ENCODE data around the gene RIMS4.

Gene RIMS4

DNA sequence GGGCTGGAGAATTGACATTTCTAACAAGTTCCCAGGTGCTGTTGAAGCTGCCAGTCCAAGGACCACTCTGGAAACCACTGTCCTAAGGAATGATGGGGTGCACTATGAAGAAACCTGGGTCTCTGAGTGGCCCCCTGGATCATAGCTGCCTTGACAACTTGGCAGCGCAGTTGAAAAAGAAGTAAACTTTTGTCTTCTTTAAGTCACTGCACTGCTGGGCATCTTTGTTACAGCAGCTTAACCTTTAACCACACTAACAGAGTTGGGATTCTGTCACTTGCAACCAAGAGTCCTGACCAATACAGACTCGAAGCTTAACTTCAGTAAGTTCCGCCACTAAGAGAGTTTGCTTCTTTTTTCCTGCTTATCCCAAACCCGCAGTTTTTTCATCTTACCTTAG, 73.2 kb downstream of the RIMS4 start:
- no peak for DNase-seq

DNA sequence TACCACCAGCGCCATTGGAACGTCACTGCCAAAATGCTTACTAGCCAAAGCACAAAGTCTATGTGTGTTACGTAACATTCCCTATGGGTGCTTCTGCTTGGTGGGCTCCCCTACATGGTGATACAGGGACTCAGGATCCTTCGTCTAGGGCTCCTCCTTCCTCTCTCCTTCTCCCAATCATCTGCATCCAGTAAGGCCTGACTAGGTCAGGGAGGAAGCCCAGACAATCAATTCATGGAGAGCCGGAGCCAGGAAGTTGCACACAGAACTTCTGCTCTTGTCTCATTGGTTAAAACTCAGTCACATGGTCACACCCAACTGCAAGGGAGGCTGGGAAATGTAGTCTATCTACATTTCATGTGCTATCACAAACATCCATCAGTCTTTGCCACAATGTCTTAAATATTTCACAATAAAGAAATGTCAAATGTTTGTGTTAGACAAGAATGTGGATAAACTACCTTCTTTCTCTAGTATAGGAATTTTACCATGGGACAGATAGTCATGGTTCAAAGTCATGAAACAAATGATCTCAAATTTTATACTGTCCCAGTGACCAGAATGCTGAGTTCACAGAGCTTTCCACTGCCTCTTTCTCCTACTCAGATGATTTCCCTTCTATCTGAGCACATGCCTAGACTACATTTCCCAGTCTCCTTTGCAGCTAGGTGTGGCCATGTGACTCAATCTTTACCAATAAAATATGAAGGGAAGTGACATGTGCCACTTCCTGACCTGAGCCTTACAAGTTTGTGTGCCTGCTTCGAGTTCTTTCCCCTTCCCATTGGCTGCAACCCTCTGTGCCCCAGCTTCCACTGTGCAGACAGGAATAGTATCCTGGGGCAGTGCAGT, 74.0 kb downstream of the RIMS4 start:
- peak; percentile 79 to 80 for DNase-seq

DNA sequence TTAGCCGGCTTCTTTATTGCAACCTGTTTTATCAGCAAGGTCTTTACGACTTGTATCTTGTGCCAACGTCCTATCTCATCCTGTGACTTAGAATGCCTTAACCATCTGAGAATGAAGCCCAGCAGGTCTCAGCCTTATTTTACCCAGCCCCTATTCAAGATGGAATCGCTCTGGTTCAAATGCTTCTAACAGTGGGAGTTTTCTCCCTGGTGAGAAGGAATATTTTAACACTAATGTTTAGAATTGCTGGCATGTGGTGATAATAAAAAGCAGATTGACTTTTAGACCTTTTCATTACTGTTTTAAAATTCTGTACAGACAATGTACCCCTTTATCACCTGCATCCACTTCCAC, 74.6 kb downstream of the RIMS4 start:
- DNase-seq: no peak

DNA sequence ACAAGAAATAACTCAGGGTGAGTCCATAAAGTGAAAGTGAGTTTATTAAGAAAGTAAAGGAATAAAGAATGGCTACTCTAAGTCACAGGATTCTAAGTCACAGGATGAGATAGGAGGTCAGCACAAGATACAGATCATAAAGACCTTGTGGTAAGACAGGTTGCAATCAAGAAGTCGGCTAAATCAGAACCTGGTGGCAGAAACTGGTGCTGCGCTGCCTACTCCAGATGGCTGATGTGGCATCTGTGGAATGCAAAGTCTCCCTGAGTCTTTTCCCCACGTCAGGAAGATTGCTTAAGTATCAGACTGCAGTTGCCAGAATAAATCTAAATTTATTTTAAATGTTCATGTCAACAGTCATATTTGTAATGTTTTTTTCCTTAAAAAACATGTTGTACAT, 75.4 kb downstream of the RIMS4 start:
- DNase-seq: no peak

DNA sequence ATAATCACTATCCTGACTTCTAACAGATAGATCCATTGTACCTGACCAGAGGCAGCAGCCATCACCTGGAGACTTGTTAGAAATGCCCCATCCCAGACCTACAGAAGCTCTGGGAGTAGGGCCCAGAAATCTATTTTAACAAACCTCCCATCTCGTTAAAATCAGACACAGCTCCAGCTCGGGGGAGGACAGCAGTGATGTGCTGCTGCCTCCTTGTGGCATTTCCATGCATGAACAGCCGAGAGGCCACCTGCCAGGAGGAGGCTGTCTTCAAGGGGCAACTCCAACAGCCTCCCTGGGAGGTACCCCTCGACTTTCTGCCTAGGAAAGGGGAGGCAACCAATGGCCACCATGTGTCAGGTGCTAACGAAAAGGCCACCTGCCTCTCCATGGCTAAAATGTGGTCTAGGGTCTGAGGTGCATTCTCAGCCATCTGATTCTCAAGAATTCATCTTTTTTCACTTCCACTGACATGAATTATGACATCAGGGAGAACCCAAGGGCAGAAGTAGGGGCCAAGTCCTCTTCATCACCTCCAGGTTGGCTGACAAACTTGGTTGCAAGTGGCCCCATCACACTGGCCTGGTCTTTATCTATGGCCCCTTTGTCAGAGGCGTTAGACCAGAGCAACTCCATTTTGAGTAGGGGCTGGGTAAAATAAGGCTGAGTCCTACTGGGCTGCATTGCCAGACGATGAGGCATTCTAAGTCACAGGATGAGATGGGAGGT, 76.8 kb downstream of the RIMS4 start:
- peak; percentile 42 to 65 for DNase-seq

DNA sequence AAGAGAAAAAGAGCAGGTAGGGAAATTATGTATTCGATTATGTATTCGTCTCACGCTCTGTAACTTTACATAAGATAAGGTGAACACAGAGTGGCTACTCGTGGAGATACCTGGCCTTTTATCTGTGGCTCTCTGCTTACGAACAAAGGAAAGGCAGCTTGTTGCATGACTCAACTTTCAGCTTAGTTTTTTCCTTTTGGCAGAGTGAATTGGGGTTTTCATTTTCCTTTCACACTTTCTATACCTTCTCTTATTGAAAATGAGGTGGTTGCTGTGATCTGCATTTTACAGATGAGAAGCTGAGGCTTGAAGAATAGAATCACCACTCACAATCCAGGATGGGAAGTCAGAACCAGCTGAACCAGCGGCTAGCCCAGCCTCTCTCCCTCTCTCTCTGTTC, 78.0 kb downstream of the RIMS4 start:
- DNase-seq: no peak

DNA sequence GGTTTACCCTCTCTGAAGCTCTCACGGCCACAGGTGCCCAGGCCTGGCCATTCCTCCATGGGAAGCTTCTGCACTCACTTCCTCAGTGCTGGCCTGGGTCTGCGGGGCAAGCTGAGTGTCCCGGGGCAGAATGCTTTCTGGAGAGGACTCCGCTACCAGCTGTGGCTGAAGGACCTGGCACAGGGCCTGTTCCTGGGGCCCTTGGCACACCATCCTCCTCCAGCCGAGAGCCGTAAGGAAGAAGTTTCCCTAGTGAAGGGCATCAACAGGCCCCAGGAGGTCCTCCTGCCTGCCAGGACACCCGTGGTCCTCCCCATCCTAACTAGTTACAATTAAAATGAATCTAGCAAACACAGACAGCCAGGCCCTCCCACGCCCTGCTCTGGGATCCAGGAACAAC, 78.7 kb downstream of the RIMS4 start:
- no peak for DNase-seq

DNA sequence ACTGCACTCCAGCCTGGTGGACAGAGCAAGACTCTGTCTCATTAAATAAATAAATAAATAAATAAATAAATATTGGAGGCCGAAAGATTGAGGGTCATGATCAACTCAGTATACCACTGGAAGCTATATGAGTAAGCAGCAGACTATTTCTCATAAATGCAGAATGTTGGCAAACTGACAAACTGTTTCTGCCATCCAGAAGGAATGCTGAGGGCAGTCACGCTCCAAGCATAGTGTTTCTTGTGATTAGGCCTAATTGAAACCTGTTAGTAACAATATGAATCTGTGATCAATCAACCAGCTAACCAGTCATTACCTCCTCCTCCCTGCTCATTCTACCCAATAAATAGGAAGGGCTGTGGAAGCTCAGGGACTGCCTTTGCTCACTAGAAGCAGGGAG, 79.9 kb downstream of the RIMS4 start:
- no peak for DNase-seq

DNA sequence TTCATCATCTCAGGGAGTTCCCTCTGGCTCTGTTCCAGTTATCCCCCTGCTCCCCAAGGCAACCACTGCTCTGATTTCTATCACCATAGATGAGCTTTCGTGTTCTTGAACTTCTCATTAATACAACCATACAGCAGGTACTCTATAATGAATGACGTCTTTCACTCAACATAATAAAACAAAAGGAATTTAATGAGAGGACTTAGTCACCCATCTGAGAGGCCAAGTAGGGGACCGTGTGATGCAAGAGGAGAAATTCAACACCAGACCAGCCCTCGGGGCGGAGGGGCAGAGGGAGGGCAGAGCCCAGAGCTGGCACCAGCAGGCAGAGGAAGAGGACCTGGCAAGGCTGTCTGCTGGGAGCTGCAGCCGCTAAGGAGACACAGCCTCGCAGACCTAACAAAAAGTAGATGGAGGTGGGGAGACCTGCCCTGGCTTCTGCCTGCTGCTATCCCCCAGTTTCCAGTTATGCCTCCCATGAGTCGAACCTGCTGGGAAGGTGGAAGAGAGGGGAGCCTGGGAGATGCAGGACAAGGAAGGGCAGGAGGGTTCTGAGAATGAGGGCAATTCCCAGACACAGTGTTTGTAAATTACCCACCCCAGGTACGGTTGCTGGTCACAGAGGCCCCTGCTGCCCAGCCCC, 81.4 kb downstream of the RIMS4 start:
- peak; percentile 27 to 49 for DNase-seq

DNA sequence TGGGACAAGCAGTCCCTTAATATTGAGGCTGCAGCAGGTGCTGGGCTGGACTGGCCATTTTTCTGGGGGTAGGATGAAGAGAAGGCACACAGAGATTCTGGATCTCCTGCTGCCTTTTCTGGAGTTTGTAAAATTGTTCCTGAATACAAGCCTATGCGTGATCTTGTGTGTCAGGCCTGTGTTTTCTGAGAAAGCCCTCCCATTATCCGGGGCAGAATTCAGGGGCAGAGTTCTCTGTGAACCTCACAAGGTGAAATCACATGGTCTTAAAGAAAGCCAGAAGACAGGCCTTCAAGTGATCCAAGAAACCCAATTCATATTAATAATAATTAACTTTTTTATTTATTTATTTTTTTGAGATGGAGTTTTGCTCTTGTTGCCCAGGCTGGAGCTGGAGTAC, 82.7 kb downstream of the RIMS4 start:
- no peak for DNase-seq

DNA sequence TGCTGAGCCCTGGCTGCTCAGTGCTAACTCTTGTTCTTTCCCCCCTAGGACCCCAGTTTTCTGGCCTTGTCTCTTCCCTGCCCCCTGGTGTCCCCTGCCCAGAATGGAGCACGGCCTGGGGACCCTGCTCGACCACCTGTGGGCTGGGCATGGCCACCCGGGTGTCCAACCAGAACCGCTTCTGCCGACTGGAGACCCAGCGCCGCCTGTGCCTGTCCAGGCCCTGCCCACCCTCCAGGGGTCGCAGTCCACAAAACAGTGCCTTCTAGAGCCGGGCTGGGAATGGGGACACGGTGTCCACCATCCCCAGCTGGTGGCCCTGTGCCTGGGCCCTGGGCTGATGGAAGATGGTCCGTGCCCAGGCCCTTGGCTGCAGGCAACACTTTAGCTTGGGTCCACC, 83.3 kb downstream of the RIMS4 start:
- DNase-seq: no peak

DNA sequence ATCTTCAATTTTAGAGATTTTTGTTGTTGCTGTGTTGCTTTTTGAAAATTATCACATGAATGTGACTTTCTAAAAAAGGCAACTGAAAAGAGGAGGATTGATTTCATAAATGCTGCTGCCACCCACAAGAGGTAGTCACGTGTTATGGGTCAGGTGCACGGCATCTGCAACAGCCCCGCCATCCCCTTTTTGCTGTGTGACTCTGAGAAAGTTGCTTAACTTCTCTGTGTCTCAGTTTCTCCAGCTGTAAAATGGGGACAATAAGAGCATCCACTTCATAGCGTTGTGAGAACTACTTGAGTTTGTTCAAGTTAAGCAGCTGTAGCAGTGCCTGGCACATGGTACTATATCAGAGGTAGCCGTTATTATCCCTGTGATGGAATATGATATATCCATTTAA, 84.5 kb downstream of the RIMS4 start:
- peak in 1 of 2 donors; percentile 1 for DNase-seq

DNA sequence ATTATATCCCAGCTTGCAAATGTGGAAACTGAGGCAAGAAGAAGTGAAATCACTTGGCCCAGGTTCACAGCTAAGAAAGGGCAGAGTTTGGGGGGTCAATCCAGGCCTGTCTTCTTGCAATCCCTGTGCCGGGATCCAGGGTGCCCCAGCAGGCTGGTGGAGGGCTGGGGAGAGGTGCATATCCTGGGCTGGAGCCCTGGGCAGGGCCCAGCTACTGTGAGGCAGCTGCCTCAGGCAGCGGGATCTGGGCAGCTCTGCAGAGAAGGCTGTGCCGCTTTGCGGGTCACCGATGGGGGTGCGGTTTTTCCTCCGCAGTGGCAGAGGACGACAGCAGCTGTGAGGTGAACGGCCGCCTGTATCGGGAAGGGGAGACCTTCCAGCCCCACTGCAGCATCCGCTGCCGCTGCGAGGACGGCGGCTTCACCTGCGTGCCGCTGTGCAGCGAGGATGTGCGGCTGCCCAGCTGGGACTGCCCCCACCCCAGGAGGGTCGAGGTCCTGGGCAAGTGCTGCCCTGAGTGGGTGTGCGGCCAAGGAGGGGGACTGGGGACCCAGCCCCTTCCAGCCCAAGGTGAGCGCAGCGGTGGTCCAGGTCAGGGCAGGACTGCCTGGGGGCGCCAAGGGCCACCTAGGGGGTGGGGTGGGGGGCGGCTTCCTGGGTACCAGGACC, 85.8 kb downstream of the RIMS4 start:
- no peak for DNase-seq

DNA sequence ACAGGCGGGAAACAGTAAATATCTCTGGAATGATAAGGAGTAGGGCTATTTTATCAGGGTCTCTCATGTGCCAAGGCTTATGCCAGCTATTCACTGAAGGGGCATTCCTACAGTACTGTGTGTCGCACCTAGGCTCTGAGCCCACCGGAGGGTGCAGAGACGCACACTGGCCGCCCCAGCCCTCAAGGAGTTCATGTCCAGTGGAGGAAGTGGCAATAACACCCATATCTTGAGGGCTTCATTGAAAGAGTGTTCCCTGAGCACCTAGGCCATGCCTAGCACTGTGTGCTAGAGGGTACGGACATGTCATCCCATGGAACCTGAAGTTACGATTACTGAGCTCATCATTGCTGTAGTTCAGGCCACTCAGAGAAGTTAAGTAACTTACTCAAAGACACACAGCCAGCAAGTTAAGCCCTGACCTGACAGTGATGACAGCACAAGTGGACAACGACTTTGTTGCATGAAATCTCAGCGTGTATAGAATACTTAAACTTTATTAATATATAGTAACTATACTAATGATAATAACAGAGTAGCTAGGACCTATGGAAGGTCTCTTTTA, 86.5 kb downstream of the RIMS4 start:
- DNase-seq: no peak

DNA sequence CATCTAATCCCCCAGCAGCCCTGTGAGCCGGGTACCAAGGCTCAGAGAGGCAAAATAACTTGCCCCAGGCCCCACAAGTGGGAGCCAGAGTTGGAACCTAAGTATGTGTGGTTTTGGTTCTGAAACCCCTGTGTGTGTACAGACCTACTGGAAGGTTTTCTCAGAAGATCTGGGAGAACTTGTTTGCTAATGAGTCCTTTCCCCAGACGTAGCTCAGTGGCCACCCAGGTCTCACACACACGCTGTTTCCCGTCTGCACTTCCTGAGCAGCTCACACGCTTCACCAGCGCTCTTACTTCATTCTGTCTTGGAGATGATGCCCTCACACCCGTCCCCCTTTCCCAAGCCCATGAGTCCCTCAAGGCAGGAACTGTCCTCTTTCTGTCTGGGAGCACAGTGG, 87.0 kb downstream of the RIMS4 start:
- no peak for DNase-seq

DNA sequence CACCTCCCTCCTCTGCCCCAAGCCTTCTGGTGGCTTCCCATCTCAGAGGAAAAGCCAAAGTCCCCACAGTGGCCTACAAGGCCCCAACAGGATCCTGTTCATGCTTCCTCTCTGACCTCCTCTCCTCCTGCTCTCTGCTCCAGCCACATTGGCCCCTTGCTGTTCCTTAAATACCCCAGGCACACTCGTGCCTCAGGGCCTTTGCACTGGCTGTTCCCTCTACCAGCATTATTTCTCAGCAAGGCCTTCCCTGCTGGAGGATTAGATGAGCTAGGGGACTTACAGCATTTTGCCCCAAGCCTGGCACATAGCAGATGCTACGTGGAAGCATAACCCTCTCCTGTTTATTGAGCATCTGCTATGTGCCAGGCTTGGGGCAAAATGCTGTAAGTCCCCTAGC, 87.4 kb downstream of the RIMS4 start:
- no peak for DNase-seq

DNA sequence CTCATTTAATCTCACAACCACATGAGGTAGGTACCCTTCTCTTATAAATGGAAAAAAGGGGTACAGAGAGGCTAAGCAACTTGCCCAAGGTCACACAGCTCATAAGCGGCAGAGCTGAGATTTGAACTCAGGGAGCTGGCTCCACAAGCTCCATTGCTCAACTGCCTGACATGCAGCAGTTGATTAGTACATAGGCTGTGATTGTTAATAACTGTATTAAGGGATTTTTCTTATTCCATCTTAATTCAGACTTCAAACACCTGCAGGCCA, 88.6 kb downstream of the RIMS4 start:
- DNase-seq: no peak

DNA sequence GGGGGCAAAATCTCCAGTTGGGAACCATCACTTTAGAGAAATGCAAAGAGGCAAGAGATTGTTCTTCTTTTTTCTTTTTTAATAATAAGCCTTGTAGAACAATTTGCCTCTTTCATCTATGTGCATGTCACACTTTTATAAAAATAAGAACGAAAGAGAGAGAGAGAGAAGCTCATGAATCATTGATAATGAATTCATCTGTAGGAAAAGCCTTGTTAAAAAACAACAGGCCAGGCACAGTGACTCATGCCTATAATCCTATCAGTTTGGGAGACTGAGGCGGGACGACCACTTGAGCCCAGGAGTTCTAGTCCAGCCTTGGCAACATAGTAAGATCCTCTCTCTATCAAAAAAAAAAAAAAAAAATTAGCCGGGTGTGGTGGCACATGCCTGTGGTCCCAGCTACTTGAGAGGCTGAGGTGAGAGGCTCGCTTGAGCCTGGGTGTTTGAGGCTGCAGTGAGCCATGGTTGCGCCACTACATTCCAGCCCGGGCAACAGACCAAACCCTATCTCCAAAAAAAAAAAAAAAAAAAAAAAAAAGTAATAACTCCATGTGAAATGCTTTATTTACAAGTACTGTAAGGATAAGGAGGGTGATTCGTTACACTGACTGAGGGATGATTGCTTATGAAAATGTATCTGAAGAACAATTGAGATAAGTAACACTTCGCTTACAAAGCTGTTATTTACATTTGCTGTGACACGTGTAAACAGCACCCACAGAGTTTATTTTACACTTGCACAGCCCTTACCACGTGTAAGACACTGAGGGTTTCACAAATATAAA, 89.2 kb downstream of the RIMS4 start:
- no peak for DNase-seq

DNA sequence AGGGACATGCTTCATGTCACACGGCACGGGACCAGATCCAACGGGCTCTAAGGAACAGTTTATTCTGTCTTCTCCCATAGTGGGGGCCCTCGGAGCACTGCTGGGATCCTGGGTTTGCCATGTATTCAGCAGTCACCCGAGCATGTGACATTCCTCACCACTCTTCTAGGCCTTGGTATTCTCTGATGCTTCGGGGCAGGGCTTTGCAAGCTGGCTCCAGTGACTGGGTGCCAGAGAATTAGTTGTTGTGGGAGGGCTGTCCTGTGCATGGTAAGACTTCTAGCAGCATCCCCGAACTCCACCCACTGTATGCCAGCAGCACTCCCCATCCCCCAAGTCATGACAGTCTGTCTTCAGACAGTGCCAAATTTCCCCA, 89.7 kb downstream of the RIMS4 start:
- DNase-seq: no peak

DNA sequence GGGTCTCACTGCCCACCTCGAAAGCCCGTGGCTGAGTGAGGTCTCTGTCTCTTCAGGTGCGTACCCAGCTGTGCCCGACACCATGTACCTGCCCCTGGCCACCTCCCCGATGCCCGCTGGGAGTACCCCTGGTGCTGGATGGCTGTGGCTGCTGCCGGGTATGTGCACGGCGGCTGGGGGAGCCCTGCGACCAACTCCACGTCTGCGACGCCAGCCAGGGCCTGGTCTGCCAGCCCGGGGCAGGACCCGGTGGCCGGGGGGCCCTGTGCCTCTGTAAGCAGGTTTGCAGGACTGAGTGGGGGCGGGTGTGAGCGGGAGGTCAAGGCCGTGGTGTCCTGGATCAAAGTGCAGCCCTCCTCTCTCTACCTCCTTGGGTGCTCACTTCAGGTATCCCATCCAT, 90.5 kb downstream of the RIMS4 start:
- DNase-seq: no peak

DNA sequence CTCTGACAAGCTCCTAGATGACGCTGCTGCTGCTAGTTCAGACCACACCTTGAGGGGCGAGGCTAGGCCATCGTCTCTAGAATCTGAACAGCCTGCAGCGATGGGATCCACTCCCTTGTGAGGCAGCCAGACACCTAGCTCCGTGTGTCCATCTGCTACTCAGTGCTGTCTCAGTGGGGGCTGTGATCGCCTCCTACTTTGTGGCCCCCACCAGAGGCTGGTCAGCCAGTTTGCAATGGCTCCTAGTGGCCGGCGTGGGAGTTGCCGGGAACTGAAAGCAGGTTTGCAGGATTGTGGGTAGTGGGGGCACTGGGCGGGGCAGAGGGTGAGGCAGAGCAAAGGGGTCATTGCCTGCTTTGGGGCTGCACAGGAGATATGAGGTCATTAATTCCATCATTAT, 92.4 kb downstream of the RIMS4 start:
- DNase-seq: no peak

DNA sequence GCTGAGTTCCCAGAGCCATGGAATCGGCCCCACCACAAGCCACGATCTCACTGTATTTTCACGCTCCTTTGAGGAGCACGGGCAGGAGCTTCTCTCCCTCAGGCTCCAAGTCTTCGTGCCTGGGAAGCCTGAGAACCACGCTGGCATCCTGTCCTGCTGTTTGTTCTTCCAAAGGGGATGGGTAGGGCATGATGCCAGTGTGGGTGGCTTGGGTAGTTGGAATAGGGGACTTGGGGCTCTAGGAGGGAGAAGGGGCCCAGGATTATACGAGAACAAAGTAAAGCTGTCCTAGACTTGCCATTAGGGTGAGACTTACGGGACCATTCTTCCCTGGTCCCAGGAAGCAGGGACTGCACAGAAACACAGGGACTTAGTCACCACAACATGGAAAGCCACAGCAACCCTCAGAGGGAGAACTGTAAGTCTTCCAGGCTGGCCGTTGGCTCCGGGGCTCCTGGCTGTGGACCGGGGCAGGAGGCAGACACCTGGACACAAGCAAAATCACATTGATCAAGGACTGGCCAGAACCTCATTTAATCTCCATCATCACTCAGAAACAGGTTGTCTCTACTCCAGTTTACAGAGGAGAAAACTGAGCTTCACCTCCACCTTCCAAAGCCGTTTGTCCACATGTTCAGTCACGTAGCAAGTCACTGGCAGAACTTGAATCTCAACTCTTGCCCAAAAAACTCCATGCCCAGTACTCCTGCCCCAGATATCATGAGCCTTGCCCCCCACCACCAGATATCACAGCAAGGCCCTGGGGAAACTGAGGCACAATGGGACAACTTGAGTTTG, 93.8 kb downstream of the RIMS4 start:
- DNase-seq: no peak
